CD1c-positive myeloid dendritic cell (primary cell): ENCODE measurements around the gene ZBP1.

Experiments used
- DNase-seq: peaks from one replicate; pipeline ENCODE4 v3.0.0-alpha.2; 2016; ENCODE audit errors: extremely low spot score

ZBP1 gene

DNA sequence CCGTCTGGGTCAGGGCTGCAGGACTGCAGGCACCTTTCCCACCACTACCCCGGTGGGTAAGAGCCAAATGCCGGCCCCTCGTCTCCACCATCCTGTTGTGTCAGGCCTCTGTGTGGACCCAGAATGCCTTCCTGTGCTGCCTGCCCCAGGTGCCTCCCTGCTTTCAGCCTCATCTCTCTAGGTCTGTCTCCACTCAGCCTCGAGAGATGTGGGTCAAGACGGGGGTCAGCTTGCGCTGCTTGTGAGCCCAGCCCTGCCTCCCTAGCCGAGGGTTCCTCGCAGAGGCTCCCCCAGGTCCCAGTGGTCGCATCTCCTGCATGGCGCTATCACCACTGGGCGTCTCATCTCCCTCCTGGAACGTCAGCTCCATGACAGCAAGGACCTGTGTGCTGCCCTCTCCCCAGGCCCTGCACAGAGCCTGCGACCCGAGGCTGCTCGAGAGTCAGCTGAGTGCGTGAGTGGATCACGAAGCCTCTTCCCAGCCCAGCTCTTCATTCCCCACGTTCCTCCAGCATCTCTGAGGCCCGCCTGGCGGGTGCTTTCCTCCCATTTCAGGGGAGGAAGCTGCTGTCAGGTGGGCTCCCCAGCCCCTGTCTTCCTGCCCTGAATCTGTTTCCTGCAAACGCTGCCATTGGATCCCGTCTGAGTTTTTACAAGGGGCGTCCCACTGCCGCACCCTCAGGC, 38.7 kb upstream of the ZBP1 start:
- DNase-seq, result no peak

DNA sequence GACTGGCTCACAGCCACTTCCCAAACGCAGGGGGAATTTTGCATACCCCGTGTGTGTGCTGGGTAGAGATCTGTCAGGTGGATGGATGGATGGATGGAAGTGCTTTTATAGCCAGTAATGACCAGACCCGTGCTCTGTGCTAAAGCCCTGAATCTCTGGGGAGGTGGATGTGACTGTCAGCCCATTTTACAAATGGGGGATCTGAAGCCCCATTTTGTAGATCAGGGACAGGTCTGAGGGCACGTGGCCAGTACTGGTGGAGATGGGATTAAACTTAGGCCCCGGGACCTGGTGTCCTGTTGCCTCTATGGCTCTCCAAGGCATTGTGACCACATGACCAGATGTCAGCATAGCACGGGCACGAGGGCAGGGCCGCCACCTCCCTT, 38.2 kb upstream of the ZBP1 start:
- DNase-seq, result no peak

DNA sequence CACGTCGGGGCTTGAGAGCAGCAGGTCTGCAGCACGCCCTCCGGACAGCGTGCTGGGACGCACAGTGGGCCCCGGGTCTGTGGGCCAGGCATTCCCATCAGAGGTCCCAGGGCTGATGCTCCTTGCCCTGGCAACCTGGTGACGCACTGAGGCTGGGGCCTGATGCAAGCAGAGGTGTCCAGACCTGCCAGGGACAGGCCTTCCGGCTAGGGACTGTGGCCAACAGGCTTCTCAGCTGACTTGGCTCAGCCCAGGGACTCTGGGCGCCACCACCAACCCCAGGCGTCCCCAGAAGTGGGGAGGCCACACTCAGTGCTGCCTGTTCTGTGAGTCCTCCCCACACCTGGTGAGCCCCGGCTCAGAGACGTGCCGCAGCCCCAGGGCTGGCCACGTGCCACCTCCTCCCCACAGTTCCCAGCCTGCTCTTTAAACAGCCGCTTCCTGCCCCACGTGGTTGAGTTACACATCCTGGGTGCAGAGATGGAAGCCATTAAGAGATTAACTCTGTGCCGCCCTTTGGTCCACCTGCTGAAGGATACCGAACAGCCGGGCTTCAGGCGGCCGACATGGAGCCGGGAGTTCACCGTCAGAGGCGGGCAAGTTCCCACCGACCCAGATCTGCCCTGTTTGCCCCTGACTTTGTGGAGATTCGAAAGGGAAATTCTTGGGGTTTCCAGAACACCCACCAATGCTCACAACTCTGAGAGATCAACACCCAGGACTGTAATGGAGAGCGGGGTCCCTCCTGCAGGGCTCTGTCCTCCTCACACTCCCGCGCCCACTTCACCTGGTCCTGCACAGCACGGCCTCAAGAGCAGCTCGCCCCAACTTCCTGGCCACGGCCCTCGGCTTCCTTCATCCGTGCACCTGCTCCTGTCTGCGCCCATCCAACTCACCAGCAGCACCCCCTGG, 37.6 kb upstream of the ZBP1 start:
- DNase-seq, result no peak

DNA sequence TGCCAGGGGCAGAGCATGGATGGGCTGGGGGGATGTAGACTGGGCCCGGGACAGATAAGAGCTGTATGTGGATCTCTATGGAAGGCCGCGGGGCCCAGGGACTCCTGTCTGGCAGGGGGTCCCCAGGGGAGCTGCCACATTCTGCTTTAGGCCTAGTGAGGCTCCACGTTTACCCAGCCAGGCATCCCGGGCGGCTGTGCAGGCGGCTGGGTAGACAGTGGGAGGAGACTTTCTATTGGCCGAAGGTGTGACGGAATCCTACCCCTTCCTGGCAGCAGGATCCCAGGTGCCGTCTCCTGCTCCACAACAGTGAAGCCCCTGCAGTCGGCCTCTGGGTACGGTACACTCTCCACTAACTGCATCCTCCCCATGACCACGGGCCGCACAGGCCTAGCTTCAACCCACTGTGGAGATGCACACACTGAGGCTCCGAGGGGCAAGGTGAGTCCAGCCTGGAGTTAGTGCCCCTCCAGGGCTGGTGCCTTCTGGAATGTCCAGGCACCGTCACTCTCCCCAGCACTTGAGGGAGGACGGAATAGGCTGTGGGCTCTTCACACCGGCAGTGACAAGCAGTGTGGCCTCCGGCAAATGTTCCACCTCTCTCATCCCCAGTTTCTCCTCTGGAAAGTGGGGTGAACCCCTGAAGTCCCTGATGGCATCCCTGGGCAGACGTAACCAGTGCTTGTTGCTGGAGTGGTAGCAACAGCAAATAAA, 36.8 kb upstream of the ZBP1 start:
- no peak for DNase-seq

DNA sequence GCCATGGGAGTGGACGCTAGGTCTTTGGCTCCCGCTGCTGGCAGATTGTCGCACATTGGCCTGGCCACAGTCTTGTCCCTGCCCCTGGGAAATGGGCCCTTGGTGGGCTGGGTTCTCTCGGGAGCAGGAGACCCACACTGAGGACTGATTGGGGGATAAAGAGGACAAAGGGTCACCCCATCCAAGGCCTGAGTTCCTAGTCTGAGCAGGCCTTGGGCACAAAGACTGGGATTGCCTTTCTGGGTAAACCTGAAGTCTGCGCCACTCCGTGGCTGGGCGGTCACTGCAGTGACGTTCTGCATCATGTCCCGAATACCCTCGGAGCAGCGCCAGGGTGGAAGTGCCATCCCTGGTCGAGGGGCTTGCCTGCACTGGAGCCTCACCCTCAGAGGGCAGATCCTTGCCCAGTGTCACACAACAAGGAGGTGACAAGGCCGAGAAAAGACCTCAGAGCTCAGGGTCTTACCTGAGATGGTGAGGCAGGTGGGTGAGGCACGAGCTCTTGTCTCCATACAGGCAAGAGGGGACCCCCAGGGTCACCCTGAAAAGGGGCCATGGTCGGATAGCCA, 36.1 kb upstream of the ZBP1 start:
- DNase-seq, result no peak

DNA sequence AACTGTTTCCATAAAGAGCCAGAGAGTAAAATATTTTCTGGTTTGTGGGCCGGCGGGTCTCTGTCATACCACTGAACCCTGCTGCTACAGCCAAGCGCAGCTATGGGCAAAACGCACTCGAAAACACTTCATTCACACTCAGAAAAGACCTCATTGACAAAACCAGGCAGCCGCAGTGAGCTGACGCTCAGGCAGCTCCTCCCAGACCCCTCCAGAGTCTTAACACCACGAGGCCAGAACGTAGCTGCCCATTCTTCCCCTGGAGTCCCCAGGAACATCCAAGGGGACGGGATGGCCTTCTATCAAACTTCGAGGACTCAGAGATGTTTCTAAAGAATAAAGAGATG, 35.6 kb upstream of the ZBP1 start:
- DNase-seq, result no peak

DNA sequence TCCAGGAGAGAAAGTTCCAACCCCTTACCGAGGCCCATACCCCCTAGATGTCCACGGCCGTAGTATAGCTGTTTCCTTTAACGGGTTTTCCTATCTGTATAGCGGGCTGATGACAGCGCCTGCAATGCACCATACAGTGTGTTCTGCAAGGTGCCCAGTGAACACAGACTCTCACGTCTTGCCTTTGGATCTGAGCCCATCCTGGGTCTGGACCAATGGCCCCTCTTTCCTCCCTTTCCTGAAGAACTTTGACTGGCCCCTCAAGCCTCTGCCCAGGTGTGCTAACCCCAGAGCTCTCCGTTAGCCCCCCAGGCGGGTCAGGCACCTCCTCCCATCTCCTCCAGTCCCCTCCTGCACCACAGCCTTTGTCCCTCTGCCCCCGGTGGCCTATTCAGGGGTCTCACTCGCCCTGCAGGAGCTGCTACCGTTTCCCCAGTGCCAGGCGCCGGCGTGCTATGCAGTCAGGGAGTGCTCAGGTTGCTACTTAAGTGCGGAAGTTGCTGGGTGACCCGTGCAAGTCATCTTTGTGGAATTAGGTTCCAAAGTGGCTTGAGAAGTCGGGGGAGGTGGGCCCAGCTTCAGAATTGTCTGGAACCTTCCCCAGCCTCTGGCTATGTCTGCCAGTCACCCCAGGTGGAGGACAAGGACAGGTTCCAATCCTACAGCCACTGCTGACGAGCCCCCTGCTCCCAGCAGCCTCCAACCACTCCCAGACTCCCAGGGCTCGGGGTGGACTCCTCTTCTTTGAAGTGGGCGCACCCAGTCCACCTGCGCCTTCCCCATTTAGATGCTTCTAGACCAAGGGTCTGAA, 35.0 kb upstream of the ZBP1 start:
- no peak for DNase-seq

DNA sequence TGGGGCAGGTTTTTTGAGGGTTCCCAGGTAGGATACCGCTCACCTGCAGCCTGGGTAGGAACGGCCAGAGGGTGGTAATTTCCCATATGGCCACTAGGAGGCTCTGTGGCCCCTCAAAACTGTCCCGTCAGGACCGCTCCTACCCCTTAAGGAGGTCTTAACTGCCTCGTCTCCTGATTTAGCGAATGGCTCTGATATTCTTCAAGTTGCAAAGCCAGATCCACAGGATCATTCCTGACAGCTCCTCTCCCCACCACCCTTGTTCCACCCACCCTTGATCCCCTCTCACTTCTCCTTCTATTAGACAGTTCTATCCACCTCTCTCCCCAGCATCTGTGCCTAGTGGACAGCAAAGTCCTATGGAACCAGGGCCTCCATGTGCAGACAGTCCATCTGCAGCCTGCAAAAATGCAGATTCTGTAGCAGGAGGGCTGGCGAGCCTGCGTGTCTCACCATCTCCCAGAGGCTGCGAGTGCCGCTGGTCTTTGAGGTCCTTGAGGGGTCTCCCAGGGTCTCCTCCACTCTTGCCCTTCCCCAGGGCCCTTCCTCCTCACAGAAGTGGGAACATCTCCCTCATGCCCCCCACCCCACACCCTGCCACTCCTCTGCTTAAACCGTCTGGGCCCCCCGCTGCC, 34.3 kb upstream of the ZBP1 start:
- DNase-seq, result peak; percentile 55

DNA sequence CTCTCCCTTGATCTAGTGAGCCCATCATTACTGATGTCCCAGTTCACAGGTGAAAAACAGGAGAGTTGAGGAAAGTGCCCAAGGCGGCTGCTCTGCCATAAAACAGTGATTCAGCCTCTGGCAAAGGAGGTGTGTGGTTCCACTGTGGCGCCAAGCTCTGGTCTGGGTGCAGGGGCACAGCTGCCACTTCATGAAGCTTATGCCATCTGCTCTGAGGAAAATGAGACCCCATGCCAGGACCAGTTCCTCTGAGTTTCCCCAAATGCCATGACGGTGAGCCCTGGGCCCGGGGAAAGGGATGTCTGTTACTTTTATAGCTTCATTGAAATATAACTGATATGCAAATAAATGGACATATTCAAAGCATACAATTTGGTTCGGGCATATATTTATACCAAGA, 33.7 kb upstream of the ZBP1 start:
- no peak for DNase-seq

DNA sequence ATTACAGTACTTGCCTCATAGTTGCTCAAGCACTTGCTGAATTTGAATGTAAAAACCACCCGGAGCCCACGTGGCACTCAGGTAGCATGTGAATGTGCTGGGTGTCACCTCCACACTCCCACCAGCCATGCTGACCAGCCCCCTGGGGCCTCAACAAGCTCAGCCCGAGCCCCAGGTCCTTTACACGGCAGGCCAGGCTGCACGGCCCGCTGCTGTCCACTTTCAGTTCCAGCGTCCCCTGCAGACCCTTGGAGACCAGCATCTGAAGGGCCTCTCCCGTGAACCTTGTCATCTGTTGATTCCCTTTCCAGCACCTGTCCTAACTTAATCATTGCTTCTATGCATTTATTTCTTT, 33.3 kb upstream of the ZBP1 start:
- no peak for DNase-seq

DNA sequence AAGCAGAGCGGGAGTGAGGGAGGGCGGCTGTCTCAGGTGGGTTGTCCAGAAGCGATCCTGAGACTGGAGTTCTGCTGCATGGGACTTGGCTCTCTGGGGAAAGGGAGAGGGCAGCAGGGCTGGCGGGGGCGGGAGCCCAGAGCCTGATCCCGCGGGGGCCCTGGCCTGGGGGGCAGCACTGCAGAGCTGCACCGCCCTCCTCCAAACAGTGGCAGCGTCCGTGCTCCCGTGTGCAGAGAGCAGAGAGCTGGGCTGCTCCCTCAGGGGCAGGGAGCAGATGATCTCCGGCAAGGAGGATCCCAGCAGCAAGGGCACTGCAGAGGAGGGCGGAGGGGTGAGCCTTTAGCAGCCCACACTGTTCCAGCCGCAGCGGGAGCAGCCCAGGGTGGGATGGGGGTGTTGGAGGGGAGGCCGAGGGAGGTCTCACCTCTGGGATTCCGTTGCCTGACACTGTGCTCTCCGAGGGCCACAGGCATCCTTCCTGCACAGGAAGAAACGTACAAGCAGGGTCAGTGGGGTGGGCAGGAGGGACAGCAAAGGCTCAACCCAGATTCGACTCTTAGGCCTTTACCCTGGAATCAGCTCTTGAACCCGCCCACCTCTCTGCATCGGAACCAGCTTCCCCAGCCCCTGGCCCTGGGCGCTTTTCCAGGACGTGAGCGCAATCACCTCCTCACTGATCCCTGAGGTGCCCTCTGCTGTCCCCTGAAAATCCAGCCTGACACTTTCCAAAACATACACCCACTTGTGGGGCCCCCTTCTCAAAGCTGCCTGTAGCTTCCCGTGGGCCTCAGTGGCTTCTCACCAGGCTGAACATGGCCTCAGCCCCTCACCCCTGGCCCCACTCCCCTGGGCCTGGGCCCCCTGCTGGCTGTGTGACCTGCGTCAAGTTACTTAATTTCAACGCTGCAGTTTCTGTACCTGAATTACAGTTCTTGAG, 32.6 kb upstream of the ZBP1 start:
- no peak for DNase-seq

DNA sequence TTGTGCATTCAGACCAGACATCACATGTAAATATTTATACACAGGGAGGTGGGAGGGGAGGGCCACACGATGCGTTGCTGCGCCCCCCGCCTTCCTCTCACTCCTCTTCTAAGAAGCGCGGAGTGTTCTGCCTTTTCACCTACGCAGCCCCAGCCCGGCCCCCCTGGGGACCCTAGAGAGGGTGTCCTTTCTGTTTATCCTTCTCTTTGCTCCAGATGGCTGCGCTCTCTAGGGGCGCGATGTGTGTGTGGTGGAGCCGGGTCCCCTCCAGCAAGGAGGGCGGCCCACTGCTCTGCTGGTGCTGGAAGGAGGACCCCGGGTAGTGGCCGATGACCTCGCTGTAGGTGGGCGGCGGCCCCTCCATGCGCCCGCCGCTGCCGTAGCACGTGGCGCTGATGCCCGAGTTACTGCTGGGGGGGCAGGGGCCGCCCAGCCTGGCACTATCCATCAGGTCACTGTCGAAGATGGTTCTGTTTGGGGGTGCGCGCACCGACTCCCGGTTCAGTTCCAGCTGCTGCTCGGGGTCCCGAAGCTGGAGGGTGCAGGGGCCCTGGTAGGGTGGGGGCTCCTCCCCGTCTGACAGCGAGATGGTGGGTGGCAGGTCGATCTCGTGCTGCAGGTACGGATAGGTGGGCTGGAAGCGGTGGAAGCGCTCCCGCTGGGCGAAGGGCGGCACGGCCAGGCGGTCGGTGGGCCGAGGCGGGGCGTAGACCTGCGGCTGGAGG, 31.8 kb upstream of the ZBP1 start:
- no peak for DNase-seq

DNA sequence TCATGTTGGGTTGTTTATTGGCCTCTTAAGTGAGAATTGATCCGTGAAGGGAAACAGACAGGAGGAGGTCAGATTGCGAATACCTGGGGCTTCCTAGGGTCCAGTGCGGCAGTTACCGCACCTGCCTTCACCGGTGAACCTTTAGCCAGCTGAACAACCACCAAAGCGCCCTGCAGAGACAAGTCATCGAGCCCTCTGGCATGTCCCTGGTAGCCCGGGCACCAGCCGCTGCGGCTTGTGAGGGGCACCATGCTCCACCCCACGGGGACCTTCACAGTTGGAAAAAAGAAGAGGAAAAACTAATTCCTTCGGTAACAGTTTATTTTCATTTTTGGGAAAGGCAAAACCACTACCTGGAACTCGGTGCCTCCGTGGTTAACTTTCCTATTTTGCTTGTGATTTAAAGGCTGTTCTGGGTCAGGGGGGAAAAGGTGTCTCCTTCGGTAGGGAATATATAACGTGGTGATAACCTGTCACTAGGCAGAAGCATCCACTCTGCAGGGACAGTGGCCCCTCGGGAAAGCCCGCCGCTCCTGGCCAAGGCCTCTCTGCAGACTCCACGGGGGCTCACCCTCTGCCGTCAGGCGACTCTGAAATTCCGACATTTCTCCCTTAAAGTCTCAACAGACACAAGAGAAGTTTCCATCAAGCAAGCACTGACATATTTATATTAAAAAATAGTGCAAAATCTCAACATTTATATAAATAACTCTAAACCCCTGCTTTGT, 30.7 kb upstream of the ZBP1 start:
- no peak for DNase-seq

DNA sequence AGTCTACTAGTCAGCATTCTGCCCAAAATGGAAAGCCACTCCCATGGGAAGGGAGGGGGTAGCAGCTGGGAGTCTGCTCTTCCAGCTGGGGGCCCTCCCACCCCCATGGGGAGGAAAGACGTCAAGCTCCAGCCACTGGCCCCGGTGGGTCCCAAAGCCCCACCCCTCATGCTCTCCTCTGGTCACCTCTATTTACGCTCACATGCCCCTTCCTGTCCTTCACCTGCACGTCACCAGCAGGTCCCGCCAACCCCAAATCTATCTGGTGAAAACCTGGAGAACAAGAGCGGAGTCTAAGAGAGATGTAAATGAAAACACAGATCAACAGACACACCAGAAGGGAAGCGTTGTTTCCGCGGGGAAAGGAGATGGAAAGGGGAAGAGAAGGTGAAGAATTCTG, 30.0 kb upstream of the ZBP1 start:
- DNase-seq, result no peak

DNA sequence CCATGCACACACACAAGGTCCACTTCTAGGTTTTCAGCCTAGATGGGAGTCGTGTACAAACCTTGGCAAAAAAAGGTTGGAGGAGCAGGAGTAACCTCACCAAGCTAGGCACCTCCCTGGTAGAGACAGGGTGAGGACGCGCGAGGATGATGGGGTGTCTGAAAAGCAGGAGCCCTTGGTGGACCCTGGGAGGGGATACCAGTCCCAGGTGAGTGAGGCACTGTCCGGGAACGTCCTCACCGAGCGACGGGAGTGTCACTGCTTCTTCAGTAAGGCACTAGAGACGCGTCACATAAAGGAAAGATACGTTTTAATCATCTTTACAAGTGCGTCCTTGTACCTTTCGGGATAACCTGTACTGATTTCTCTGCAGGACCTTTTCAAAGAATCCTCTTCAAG, 29.4 kb upstream of the ZBP1 start:
- no peak for DNase-seq

DNA sequence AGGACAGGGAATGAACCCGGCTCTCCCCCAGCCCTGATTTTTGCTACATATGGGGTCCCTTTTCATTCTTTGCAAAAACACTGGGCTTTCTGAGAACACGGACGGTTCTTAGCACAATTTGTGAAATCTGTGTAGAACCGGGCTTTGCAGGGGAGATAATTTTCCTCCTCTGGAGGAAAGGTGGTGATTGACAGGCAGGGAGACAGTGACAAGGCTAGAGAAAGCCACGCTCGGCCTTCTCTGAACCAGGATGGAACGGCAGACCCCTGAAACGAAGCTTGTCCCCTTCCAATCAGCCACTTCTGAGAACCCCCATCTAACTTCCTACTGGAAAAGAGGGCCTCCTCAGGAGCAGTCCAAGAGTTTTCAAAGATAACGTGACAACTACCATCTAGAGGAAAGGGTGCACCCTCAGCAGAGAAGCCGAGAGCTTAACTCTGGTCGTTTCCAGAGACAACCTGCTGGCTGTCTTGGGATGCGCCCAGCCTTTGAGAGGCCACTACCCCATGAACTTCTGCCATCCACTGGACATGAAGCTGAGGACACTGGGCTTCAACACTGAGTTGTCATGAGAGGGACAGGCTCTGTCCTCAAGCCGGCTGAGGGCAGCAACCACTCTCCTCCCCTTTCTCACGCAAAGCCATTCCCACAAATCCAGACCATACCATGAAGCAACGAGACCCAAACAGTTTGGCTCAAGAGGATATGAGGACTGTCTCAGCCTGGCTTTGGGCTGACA, 28.8 kb upstream of the ZBP1 start:
- DNase-seq, result no peak

DNA sequence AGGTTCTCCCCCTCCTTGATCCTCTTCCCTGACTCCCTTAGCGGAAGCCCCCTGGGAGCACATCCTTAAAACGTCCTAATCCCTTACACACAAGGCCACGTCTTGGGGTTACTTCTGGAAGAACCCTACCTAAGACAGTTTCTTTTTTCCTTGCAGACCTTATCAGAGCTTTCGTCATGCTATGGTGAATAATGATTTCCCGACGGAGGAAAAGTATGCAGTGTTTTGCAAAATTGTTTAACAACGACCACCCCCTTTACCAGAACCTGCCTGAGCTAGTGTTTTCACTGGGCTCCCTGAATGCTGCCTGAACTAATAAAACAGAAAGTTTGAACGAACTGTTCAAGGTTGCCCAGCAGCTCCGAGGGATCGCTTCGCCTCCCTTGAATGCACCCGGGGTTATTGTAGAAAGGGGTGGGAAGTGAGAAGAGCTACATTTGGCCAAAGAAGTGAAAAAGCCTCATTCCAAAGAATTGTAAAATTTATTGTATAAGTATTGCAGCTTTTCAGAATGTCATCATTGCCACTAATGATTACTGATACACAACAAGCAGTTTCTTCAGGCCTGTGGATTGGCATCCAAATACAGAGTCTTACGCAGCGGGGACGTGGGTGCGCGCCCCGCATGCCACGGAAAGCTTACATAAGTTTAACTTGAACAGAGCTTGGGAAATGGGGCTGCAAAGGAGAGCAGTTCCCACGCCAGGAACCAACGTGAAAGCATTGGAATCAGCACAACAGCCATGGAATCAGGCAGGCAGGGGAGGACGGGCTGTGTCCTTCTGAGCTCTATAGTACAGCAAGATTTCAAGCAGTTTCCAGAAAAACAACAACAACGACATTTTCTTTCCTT, 27.9 kb upstream of the ZBP1 start:
- DNase-seq, result no peak
